Left kidney (tissue), 2 donors: ENCODE results near the gene PHEX. TPM values are rescaled to one million over a fixed set of nuclear protein-coding genes. Genes with fewer than 3 reads are reported as not detected.
A peak's percentile ranks its signal among the peaks of the same experiment; 100 is the strongest.

Experiments
- DNase-seq: peaks from one replicate; pipeline ENCODE4 v3.0.0-alpha.2; 2013
- polyA plus RNA-seq: library from polyadenylated mRNA; unstranded; fragments of 120-200 nt; gene quantifications from one replicate; pipeline ENCODE4 v1.2.1, GENCODE V29; 2013; ENCODE audit not compliant: insufficient read length

Gene PHEX
- polyA plus RNA-seq, 1 donor: 0.38 TPM

DNA sequence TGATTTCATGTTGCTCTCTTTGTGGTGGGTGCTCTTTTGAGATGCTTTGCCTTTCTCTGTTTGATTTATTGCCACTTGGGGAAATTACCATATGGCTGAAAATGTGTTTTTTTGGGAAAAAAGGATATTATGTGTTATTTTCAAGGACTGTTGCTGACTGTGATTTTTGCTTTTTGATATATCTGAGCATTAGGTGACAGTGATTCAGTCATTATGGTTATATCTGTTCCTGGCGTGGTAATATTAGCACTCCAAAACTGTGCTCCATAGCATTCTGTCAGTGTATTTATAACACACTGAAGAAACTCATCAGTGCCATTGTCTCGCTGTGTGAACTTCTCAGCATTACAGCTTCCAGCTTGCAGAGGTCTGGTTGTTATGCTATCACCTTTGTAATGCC, 73.8 kb downstream of the PHEX start:
- no peak for DNase-seq

DNA sequence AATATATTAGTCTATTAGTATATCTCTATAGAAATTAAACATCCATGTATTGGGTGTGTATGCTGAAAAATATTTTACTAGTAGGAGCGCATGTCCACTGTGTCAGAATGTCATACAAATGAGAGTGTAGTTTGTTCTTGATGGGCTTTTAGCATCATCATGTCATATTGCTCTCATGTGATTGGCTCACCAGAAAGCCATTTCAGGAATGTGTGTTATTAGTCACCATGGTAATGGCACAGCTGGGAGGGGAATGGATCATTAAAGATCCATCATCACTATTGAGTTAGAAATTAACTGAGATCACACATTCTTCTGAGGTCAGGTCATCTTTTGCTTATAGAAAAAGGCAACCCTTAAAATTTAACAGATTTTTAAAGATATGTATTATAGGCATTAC, 77.3 kb downstream of the PHEX start:
- no peak for DNase-seq

DNA sequence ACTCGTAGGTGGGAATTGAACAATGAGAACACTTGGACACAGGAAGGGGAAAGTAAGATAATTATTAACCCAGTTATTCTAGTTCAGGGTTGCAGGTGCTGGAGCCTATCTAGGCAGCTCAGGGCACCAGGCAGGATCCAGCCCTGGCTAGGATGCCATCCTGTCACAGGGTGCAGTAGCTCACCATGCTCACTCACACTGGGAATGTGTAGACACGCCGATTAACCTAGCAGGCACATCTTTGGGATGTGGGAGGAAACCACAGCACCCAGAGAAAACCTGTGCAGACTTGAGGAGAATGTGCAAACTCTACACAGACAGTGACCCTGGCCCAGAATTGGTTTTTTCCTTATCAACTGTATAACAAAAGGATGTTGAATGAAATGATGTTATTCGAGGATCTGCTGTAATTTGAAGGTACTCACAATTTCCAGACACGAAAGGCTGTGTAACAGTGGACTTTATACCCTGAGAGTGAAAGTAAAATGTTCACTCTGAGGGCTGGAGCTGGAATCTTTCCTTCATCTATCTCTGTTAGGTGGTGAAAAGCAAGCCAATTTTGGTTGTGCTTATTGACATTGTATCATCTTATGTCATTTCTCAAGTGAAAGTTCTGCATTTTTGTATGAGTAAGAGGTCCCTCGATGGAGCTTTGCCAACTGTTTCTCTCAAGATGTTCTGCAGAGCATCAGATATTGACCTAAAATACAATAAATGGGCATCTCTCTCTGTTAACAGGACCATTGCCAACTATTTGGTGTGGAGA, 78.8 kb downstream of the PHEX start:
- no peak for DNase-seq

DNA sequence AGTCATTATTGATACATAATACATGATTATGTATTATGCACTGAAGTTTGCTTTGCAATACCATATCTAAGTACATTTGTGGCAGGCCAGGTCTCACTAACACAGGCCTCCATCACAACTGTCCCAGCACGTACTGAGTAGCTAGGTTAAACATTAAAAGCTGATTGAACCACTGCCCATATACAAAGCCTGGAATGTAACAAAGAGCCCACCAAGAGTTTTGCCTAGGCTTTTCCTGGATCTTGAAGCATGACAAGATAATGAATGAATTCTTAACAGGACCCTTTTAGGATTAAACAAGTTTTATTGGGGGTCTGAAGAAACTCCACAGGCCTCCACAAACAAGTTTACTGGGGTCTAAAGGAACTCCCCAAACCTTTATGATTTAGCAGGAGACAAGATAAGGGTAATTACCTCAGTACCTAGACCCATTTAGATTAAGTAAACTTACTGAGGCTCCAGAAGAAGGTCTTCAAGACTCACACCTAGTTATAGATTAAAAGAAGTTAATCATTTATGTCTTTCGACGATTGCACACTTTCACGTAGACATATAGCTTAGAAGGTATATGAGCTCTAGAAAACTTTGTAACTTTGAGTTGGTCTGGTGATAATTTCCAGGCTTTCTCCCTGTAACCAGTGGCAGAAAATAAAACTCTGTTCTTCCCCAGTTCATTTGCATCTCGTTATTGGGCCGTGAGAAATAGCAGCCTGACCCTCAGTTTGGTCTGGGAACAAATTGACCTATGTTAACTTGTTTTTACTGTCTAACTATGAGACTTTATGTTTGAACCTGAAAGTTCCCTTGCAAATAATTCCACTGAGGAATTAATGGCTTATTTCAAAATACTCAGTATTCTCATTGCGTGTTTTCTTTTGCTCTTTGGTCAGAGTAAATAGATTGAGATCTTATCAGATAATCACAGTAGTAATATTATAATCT, 84.8 kb downstream of the PHEX start:
- no peak for DNase-seq

DNA sequence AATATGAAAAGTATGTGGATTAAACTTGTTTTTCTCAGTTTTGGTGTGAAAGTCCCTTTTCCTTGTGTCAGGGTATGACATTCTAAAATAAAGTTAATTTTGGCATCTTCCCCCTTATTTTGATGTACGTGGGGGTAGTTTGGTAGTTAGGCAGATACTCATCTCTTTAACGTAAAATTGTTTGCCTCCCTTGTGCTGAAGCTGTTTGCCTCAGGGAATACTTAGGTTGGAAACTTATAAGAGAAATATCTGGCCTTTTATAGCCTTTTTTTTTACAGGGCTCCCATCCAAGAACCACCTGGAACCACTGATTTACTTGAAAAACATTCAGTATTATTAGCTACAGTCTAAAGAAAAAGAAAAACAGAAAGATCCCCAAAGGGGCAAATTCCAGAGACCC, 85.5 kb downstream of the PHEX start:
- DNase-seq: no peak

DNA sequence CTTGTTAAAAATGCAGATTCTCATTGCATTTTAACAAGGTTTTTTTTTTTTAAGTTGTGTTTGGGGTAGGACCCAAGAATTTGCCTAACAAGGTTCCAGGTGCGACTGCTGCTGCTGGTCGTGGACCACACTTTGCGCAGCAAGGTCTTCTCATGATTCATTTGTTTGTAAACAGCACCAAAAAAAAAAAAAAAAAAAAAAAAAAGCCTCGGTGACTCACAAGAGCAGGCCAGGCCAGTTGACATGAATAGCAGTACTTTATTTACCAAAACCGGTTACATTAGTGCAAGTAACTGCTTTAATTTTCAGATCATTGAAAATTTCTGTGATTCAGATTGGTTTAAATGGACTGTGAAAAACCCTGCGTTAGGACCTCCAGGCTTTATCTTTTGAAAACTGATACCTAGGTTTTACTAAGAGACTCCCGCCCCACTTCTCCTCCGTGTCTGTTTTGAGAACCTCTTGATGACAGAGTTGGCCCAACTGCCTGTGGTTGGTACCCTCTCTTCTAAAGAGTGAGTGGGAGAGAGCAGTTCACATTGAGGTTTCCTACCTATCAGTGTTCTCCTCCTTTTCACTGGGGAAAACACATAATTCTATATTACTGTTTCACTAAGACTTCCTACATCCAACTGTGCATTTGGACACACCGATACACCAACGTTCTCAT, 86.2 kb downstream of the PHEX start:
- no peak for DNase-seq

DNA sequence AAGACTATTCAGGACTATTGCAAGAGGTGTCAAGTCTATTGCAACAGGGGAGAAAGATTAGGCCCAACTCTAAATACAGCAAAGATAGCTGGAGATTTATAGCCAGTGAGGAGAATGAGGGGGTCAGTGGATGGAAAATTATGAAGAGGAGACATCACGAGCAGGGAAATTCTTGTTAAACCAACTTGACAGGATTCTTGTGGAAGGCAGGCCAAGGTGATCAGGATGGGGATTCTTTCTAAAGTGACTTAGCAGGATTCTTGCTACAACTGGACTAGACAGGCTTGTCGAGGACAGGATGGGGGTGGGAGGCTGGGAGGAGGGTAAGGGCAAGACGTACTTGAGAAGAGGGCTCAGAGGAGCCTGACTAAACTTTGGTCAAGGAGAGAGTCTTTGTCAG, 89.0 kb downstream of the PHEX start:
- DNase-seq: no peak

DNA sequence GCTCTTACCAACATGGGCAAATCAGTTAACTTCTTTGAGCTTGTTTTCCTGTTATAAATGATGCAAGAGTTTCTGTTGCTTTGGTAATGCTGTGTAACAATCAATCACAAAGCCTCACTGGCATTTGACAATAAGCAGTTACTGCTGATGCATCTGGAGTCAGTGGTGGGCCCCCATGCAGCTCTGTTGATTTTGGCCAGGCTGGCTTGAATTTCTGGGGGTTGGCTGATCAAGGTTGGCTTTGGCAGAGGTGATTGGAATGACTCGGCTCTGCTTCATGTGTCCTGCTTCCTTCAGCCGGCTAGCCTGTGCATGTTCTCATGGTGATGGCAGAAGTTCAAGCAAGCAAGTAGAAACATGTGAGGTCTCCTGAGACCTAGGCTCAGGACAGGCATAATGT, 90.4 kb downstream of the PHEX start:
- DNase-seq: no peak

DNA sequence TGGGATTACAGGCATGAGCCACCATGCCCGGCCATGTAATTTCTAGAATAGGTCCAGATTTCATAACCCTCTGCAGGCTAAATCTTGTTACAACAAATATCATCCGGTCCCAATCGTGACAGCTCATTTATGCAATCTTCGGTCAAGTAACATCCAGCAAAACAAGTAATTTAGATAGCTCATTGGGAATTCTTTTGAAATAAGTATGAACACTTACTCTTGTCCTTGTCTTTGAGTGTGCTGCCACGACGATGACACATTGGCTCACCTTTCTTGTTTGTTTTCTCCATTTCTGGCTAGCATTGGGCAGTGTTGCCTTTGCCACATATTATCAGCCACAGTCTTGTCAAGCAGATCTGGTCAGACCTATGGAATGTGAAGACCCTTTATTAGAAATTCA, 92.0 kb downstream of the PHEX start:
- DNase-seq: no peak

DNA sequence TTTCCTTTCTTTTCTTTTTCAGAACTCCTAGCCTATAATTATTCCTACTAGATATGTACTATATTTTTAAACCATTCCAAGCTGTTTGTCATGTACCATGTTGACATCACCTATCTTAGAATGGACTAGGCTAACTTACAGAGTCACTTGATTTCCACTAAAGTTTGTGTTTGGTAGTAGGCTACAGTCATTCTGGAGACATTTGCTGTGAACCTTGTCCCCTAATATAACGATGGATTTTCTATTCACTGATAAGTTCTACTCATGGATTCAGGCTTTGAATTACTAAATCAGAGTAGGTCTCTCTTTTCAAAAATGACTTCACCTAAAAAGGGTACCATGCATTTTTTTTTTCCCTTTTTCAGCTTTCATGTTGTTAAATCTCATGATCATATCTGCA, 93.4 kb downstream of the PHEX start:
- DNase-seq: no peak

DNA sequence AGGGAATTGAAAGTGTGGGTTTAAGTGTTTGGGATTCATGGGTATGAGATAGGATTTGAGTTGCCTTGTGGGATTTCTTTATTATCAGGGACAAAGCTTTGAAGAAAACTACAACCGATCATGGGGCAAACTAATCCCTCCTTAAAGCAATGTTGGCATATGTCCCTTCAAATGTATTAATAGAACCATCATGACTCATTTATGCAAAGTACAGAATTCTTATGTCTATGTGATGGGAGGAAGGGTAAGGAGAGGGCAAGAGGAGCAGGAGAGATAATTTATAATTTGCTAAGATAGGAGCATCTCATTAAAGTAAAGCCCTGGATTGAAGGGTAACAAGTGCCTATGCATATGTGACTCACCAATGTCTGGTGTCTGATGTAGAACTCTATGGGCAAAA, 94.2 kb downstream of the PHEX start:
- DNase-seq: no peak

DNA sequence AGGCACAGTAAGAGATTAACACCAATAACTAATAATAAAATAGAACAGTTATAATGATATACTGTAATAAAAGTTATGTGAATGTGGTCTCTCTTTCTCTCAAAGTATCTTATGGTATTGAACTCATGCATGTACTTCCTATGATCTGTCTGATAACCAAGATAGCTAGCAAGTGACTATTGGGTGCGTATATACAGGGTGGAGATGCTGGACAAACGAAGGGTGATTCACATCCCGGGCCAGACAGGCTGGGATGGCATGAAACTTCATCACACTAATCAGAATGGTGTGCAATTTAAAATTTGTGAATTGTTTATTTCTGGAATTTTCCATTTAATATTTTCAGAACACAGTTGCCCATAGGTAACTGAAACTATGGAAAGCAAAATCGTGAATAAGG, 96.8 kb downstream of the PHEX start:
- DNase-seq: no peak

DNA sequence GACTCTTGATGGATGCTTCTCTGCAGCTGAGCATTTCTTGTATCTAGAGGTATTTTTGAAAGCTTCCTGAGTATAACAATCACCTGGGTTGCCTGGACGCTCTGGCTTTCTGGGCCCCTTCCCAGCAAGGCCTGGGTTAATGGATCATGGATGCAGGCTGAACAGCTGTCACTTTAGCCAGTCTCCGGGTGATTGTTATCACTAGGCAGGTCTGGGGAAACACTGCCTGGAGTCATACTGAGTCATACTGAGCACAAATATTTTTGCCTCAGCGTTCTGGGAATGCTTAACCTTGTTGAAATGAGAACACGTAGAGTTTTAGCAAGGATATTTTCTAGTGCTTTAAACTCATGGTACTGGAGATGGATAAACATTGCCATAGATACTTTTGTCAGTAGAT, 102.6 kb downstream of the PHEX start:
- no peak for DNase-seq

DNA sequence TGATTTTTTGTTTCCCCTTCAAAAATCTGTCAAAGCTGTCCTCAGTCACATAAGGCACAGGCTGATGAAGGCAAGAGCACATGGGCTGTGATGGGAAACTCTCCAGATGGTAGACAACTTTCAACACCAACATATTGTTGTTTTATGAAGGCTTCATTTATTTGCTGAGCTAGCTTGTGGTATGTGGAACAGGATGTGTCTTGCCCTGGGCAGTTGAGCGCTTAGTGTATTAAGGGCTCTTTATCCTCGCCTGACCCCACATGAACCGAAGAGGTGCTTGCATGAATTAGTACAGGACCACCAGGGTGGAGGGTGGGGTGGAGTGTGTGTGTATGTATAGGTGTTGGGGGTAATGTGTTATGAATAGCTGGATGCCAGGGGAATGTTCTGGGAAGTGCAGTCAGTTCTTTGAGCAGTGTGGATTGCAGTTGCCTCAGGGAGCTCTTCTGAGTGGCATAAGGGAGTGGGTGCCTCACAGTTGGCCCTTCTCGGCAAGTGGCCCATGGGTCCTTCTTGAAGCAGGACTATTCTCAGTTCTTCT, 103.1 kb downstream of the PHEX start:
- DNase-seq: no peak

DNA sequence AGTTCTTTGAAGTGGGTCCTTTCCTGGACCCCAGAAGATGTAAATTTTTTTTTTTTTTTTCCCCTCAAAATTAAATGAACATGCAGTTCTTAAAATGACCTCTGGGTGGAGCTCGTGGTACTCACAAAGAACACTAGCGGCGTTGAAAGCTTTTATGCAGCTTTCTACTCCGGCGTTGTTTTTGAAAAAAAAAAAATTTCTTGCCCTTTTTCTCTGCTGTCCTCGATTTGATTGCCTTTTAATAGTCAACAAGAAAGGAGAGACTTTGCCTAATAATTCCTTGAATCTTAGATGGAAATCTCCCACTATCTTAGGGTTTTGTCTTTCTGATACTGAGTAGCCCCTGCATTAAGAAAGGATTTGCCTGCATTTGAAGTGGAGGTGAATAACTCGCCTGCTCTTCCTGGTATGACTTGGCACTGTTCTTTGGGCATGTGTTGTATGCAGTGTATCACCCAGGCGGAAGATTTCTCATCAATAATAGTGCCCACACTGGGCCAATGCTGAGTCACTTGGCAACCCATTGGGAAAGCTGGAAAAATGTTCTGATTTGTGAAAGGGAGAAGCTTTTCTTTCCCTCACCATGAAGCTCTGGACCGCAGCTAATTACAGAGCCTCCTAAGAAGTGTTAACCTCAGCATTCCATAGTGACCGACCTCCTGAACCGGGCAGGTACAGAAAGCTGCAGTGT, 104.0 kb downstream of the PHEX start:
- DNase-seq: peak; percentile 41

DNA sequence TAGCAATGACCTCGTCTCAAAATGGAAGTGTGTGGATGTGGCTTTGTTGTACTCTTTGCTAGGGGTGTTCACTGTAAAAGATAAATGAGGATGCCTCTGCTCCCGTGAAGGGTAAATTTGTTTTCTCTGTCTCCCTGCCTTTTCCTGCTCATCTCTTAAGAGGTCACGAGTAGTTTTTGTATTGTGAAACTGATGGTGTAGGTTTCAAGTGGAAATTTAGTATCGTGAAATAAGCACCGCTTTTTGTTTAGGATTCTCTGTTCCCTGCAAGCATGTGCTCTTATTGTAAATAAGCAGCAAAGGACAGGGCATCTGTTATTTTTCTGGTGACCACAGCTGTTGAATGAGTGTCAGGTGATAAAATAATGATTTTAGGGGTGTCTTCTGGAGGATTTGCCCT, 104.6 kb downstream of the PHEX start:
- DNase-seq: no peak

DNA sequence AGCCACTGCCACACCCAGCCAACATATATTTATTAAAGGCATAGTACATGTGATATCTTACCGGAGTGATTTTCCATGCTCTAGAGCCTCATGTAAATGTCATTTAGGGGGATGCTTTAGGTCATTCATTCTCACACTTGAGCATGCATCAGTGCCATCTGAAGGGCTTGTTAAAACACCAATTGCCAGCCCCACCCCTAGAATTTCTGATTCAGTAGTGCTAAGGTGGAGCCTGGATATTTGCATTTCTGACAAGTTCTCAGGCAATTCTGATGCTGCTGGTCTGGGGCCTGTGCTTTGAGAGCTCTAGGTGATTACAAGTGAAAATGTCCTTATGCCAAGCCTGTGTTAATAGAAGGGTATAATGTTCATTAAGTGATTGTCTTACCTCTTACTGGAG, 107.7 kb downstream of the PHEX start:
- no peak for DNase-seq

DNA sequence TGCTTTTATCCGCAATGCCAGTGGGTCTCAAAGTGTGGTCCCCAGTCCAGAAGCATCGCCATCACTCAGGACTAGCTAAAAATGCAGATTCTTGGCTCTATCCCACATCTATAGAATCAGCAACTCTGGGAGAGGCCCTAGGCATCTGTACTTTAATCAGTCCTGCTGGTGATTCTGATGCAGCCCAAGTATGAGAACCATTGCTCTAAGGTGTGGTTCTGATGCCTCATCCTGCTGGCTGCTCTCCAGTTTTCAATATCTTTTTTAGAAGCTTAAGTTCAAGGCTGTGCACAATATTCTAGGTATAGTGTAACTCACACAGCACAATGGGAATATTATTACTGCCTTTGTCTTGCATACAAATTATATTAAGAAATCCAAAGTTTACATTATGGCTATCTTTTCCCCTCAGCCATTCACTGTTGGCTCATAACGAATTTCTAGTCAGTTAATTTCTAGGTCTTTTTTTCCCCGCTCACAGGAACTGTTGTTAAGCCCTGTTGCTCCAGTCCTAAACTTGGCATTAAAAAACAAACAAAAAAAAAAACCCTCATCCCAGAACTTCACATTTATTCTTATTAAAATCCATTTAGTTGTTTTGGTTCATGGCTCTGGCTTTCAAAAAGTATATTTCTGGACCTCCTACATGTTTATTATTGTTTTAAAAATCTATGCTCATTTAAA, 109.1 kb downstream of the PHEX start:
- DNase-seq: no peak

DNA sequence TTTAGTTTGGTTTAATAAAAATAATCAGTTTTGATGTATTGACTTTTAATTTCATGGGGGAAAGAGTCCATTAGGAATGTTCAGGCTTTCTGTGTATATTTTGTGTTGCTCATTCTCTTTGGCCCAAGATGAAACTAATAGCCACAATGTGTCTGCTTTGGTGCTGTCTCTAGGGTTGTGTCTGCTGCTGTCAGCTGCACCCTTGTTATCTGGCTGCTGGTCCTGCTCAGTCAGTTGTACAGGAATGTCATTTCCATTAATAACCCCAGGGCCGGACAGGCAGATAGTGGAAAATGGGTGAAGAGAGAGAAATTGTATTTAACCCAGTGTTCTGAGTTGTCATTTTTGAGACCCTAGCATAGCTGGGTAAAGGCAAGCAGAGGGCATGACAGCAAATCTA, 115.1 kb downstream of the PHEX start:
- no peak for DNase-seq

DNA sequence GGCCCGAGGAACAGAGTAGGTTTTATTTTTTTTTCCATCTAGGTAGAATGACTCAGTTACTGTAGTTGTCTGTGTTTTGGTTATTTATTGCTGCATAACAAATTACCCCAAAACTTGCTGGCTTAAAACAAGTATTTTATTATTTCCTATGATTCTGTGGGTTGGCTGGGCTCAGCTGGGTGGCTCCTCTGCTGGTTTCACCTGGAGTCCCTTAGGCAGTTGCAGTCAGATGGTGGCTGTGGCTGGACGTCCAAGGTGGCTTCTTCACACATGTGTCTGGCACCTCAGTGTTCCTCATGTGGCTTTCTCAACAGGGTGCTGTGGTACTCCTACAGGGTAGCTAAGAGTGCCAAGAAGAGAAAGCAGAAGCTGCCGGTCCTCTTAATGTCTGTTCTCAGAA, 115.8 kb downstream of the PHEX start:
- DNase-seq: no peak

DNA sequence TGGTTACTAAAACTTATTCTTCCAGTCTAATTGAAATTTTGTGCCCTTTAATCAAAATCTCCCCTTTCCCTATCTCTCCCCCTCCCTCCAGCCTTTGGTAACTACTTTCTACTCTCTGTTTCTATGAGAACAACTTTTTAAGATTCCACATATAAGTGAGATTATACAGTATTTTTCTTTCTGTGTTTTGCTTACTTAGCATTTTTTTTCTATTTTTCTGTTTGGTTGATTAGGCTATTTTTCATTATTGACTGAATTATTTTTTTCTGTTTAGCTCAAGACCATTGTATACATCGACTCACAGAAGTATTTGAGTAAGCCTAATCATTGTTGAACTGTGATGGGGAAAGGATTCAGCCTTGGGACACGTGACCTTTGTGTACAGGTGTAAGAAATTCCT, 116.4 kb downstream of the PHEX start:
- no peak for DNase-seq

DNA sequence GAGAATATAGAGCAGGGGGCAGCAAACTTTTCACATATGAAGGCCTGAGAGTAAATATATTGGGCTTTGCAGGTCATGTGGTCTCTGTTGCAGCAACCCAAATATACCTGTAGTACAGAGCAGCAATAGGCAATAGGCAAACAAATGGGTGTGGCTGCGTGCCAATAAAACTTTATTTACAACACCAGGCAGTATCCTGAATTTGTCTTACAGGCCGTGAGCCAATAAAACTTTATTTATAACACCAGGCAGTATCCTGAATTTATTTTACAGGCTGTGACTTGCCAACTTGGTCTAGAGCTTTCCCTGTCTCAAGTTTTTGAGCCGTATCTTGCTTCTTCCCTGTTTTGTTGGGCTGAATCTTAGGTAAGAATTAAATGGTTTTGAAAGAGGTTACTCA, 118.2 kb downstream of the PHEX start:
- DNase-seq: no peak
